NOMO-1 treated with dmso at 0.1 percent for 144 hours (cell line): ENCODE results near the gene MEIS1.

Experiments used
- DNase-seq: peaks from one replicate; lab custom pipeline; 2025; ENCODE audit not compliant: unreplicated experiment; lab: John Stamatoyannopoulos, UW

Gene MEIS1

GRCh38 chr2:66431846-66432587, 2.9 kb upstream of the MEIS1 start:
- DNase-seq, result no peak

- peak; percentile 93 for DNase-seq
Measured at GRCh38 chr2:66432801-66433694, 1.9 kb upstream of the MEIS1 start.

GRCh38 chr2:66433695-66433944, 1.3 kb upstream of the MEIS1 start:
- no peak for DNase-seq

GRCh38 chr2:66433945-66434678, 813 bp upstream of the MEIS1 start:
- DNase-seq, result no peak

GRCh38 chr2:66435549-66435875, 587 bp downstream of the MEIS1 start:
- no peak for DNase-seq

- no peak for DNase-seq
Measured at GRCh38 chr2:66435963-66436362, 1.0 kb downstream of the MEIS1 start.

GRCh38 chr2:66436581-66437001, 1.7 kb downstream of the MEIS1 start:
- DNase-seq, result no peak

GRCh38 chr2:66437109-66437690, 2.3 kb downstream of the MEIS1 start:
- no peak for DNase-seq

GRCh38 chr2:66437691-66438497, 3.0 kb downstream of the MEIS1 start:
- peak; percentile 34 for DNase-seq

GRCh38 chr2:66438498-66438833, 3.5 kb downstream of the MEIS1 start:
- no peak for DNase-seq

GRCh38 chr2:66438891-66439811, 4.2 kb downstream of the MEIS1 start:
- no peak for DNase-seq

- DNase-seq, result no peak
Measured at GRCh38 chr2:66439812-66440542, 5.1 kb downstream of the MEIS1 start.

- DNase-seq, result no peak
Measured at GRCh38 chr2:66440708-66441497, 6.0 kb downstream of the MEIS1 start.

GRCh38 chr2:66441581-66442320, 6.8 kb downstream of the MEIS1 start:
- DNase-seq, result no peak

- DNase-seq, result no peak
Measured at GRCh38 chr2:66442516-66443185, 7.7 kb downstream of the MEIS1 start.

GRCh38 chr2:66443186-66443978, 8.5 kb downstream of the MEIS1 start:
- no peak for DNase-seq
